SK-N-SH (cell line): ENCODE results near the gene CDKL4. TPM values are rescaled to one million over a fixed set of nuclear protein-coding genes. Genes with fewer than 3 reads are reported as not detected.

Experiments
- CTCF ChIA-PET: fragments of 300-600, 350-600 bp; formaldehyde crosslinking; extraction: SDS; loops from one replicate; lab custom pipeline; 2021; lab: Yijun Ruan, JAX
- POLR2A ChIA-PET: fragments of 350-600 bp; sonication (Branson Sonifier 250); formaldehyde crosslinking; extraction: SDS; loops from one replicate; lab custom pipeline; 2020; ENCODE audit warnings: antibody characterized with exemption, inconsistent platforms; lab: Yijun Ruan, JAX
- DNase-seq: peaks from one replicate; pipeline ENCODE4 v3.0.0; 2012
- H2AFZ ChIP-seq: fragments of 200-600 bp; sonication (generic); 2 replicates; pipeline ENCODE4 v1.8.1; 2016; ENCODE audit warnings: antibody characterized with exemption, mild to moderate bottlenecking, low read depth
- H3F3A ChIP-seq: fragments of 200-600 bp; sonication (generic); replicated peaks from 2 replicates; pipeline ENCODE3; 2016; ENCODE audit warnings: antibody characterized with exemption, mild to moderate bottlenecking; ENCODE audit not compliant: insufficient read depth
- H3K27ac ChIP-seq, 2 experiments: fragments of 200-500 bp in 1 of 2; fragments of 200-600 bp in 1 of 2; sonication (Bioruptor generic) in 1 of 2; sonication (generic), shearing (Covaris generic) in 1 of 2; 2 replicates each; pipeline versions ENCODE4 v1.5.1 to v1.6.1; 2014 to 2016; ENCODE audit warnings: low read depth in 2 of 2, inconsistent platforms in 1 of 2, low read length in 1 of 2, mild to moderate bottlenecking in 1 of 2, mixed read lengths in 1 of 2
- H3K27me3 ChIP-seq: fragments of 200-600 bp; sonication (generic), shearing (Covaris generic); 2 replicates; pipeline ENCODE4 v1.6.1; 2016; ENCODE audit warnings: mixed run types; ENCODE audit not compliant: insufficient read depth
- H3K36me3 ChIP-seq, 2 experiments: fragments of 200-500 bp in 1 of 2; fragments of 200-600 bp in 1 of 2; sonication (Bioruptor generic) in 1 of 2; sonication (generic) in 1 of 2; replicated peaks in 1 of 2; 2 replicates each; pipeline versions ENCODE3 to v1.5.1; 2014 to 2016; ENCODE audit warnings: low read length in 1 of 2, mild to moderate bottlenecking in 1 of 2; ENCODE audit not compliant: insufficient read depth in 2 of 2, control insufficient read depth in 1 of 2
- H3K4me1 ChIP-seq, 2 experiments: fragments of 200-500 bp in 1 of 2; fragments of 200-600 bp in 1 of 2; sonication (Bioruptor generic) in 1 of 2; sonication (generic), shearing (Covaris generic) in 1 of 2; 2 replicates each; pipeline versions ENCODE4 v1.5.1 to v1.6.1; 2014 to 2016; ENCODE audit warnings: low read depth in 1 of 2, low read length in 1 of 2, mixed run types in 1 of 2; ENCODE audit not compliant: insufficient read depth in 2 of 2, control insufficient read depth in 1 of 2
- H3K4me2 ChIP-seq: fragments of 200-600 bp; sonication (generic), shearing (Covaris generic); 2 replicates; pipeline ENCODE4 v1.6.1; 2017; ENCODE audit warnings: mixed run types
- H3K4me3 ChIP-seq, 2 experiments: fragments of 200-500 bp in 1 of 2; fragments of 200-600 bp in 1 of 2; sonication (Bioruptor generic) in 1 of 2; sonication (generic), shearing (Covaris generic) in 1 of 2; 2 replicates each; pipeline versions ENCODE4 v1.5.1 to v1.8.1; 2014 to 2016; ENCODE audit warnings: low read depth in 2 of 2, inconsistent platforms in 1 of 2, low read length in 1 of 2, mild to moderate bottlenecking in 1 of 2, mixed read lengths in 1 of 2, moderate library complexity in 1 of 2
- H3K79me2 ChIP-seq: fragments of 200-600 bp; sonication (generic); 2 replicates; pipeline ENCODE4 v1.8.1; 2017; ENCODE audit warnings: mild to moderate bottlenecking; ENCODE audit not compliant: insufficient read depth
- H3K9ac ChIP-seq: fragments of 200-600 bp; sonication (generic); 2 replicates; pipeline ENCODE4 v1.6.1; 2017; ENCODE audit warnings: mixed run types
- H3K9me2 ChIP-seq: fragments of 200-600 bp; sonication (generic); 2 replicates; pipeline ENCODE4 v1.6.1; 2017; ENCODE audit warnings: mixed run types
- H3K9me3 ChIP-seq: fragments of 200-600 bp; sonication (generic); 2 replicates; pipeline ENCODE4 v1.6.1; 2017; ENCODE audit warnings: mixed run types, mild to moderate bottlenecking, moderate library complexity
- H4K20me1 ChIP-seq: fragments of 200-600 bp; sonication (generic); 2 replicates; pipeline ENCODE4 v1.6.1; 2017; ENCODE audit warnings: mild to moderate bottlenecking, mixed run types; ENCODE audit not compliant: insufficient read depth
- CHD2 ChIP-seq: fragments of 150-350 bp; IDR thresholded peaks from 2 replicates; pipeline ENCODE4 v1.6.1; 2018; ENCODE audit warnings: low read length; ENCODE audit not compliant: partially characterized antibody
- EP300 ChIP-seq, 2 experiments: IDR thresholded peaks; 2 replicates each; pipeline versions ENCODE4 v1.4.0 to v1.6.1; 2012; ENCODE audit warnings: borderline replicate concordance in 1 of 2, low read depth in 1 of 2, low read length in 1 of 2
- GATA2 ChIP-seq: sonication (generic); formaldehyde crosslinking; IDR thresholded peaks from 2 replicates; pipeline ENCODE4 v1.5.0; 2020; ENCODE audit warnings: mild to moderate bottlenecking, missing genetic modification reagents
- MEF2A ChIP-seq: IDR thresholded peaks from 2 replicates; pipeline ENCODE4 v1.4.0; 2012; ENCODE audit warnings: low read depth, borderline replicate concordance
- NFIC ChIP-seq: IDR thresholded peaks from 2 replicates; pipeline ENCODE4 v1.4.0; 2012; ENCODE audit warnings: borderline replicate concordance
- RCOR1 ChIP-seq: fragments of 150-350 bp; IDR thresholded peaks from 2 replicates; pipeline ENCODE4 v1.6.1; 2017; ENCODE audit warnings: antibody characterized with exemption, low read length
- REST ChIP-seq: IDR thresholded peaks from 2 replicates; pipeline ENCODE4 v1.6.1; 2012; ENCODE audit warnings: mild to moderate bottlenecking, low read depth, low read length, moderate library complexity
- RFX5 ChIP-seq: IDR thresholded peaks from 2 replicates; pipeline ENCODE4 v1.6.1; 2012; ENCODE audit warnings: mild to moderate bottlenecking, improper control_type of control experiment, low read length
- SIN3A ChIP-seq: IDR thresholded peaks from 2 replicates; pipeline ENCODE4 v1.6.1; 2012; ENCODE audit warnings: low read depth, mild to moderate bottlenecking, low read length, moderate library complexity, borderline replicate concordance
- SMC3 ChIP-seq: IDR thresholded peaks from 2 replicates; pipeline ENCODE4 v1.6.1; 2012; ENCODE audit warnings: low read depth, low read length, improper control_type of control experiment
- whole genome bisulfite sequencing: methylation state at CpG from one replicate; pipeline ENCODE4 v1.1.6; 2017; ENCODE audit warnings: low lambda C conversion rate; 5-methylcytosine and 5-hydroxymethylcytosine counted together
- polyA plus RNA-seq, 3 experiments: library from polyadenylated mRNA; depleted of rRNA; stranded (reverse); fragments of >200 nt; gene quantifications; 2 replicates each; pipeline ENCODE4 v1.2.3, GENCODE V29; 2012
- TF ChIP-seq, protein P1 (sequence below): fragments of 200-600 bp; sonication (generic); IDR thresholded peaks from 2 replicates; pipeline ENCODE4 v1.6.1; 2017; ENCODE audit warnings: antibody characterized with exemption, mild to moderate bottlenecking, moderate library complexity
- TF ChIP-seq, protein P2 (sequence below): IDR thresholded peaks from 2 replicates; pipeline ENCODE4 v1.4.0; 2012; ENCODE audit warnings: low read depth, borderline replicate concordance
- TF ChIP-seq, protein P3 (sequence below): fragments of 150-350 bp; IDR thresholded peaks from 2 replicates; pipeline ENCODE4 v1.6.1; 2017; ENCODE audit warnings: antibody characterized with exemption, low read length, low read depth, borderline replicate concordance

CDKL4 gene
- polyA plus RNA-seq, 1 of the 3 experiments (the other 2 are of a cell fraction) = 0.81 TPM

GRCh38 chr2:39289609-39290008, 45.8 kb upstream of the CDKL4 start:
- Histone ChIP-seq H3K79me2 (no peaks in the 10 kb centered on the region), H3K36me3 (peaks cover 50 to 73% of the 10 kb centered on the region in 2 experiments), H3K27me3 (no peaks in the 10 kb centered on the region), H3K4me1 (no peaks in the 10 kb centered on the region), H2AFZ (no peak overlapping the region), H4K20me1 (no peaks in the 10 kb centered on the region), H3K4me3 (no peak overlapping the region), H3K4me2 (no peak overlapping the region), H3F3A (no peaks in the 10 kb centered on the region), H3K9me2 (no peaks in the 10 kb centered on the region), H3K9ac (no peak overlapping the region), H3K27ac (no peak overlapping the region), H3K9me3 (no peaks in the 10 kb centered on the region)
- TF ChIP-seq CHD2 (no peak), RFX5 (no peak), RCOR1 (no peak), MEF2A (no peak)
- TF ChIP-seq, protein P1, sequence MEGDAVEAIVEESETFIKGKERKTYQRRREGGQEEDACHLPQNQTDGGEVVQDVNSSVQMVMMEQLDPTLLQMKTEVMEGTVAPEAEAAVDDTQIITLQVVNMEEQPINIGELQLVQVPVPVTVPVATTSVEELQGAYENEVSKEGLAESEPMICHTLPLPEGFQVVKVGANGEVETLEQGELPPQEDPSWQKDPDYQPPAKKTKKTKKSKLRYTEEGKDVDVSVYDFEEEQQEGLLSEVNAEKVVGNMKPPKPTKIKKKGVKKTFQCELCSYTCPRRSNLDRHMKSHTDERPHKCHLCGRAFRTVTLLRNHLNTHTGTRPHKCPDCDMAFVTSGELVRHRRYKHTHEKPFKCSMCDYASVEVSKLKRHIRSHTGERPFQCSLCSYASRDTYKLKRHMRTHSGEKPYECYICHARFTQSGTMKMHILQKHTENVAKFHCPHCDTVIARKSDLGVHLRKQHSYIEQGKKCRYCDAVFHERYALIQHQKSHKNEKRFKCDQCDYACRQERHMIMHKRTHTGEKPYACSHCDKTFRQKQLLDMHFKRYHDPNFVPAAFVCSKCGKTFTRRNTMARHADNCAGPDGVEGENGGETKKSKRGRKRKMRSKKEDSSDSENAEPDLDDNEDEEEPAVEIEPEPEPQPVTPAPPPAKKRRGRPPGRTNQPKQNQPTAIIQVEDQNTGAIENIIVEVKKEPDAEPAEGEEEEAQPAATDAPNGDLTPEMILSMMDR = no peak
- ChIA-PET POLR2A (no interaction called here), CTCF (interaction anchor here (0.6 kb wide), 1 partner anchor 134 kb away, joined by 3 read pairs; no protein-coding TSS in a partner anchor)
- DNase-seq = no peak

DNA sequence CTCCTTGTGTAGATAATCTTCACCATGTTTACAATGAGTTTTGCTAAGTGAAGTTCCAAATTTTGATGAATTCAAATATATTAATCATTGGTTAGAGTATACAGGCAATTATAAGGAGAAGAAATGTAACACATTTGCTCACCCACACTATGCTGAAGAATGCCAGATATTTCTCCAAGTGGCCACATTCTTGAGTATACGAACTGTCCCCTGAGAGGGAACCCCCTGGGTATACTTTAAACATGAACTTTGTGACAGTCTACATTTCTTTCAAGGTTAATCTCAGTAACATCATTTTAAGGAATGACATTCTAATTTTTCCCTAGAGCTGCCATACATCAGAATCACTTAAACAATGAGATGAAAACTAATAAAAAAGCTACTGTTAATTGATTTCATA, 39.8 kb upstream of the CDKL4 start:
- Histone ChIP-seq H3K79me2 (no peaks in the 10 kb centered on the region), H4K20me1 (no peaks in the 10 kb centered on the region), H3K36me3 (peaks cover 53 to 74% of the 10 kb centered on the region in 2 experiments), H3K27ac (no peak overlapping the region), H3K4me1 (no peaks in the 10 kb centered on the region), H3K4me3 (no peak overlapping the region), H3K9me3 (no peaks in the 10 kb centered on the region), H3K4me2 (no peak overlapping the region), H3K27me3 (no peaks in the 10 kb centered on the region), H2AFZ (no peak overlapping the region), H3K9ac (no peak overlapping the region), H3K9me2 (no peaks in the 10 kb centered on the region), H3F3A (no peaks in the 10 kb centered on the region)
- TF ChIP-seq RFX5 (no peak), REST (no peak), SIN3A (no peak), EP300 (IDR thresholded peaks at IDR 0.05; ENCODE audit: borderline replicate concordance in 1 of 2, low read depth in 1 of 2, low read length in 1 of 2) (no peak), GATA2 (CRISPR knock-in tag) (no peak), SMC3 (no peak), NFIC (no peak), MEF2A (no peak)
- TF ChIP-seq, protein P2, sequence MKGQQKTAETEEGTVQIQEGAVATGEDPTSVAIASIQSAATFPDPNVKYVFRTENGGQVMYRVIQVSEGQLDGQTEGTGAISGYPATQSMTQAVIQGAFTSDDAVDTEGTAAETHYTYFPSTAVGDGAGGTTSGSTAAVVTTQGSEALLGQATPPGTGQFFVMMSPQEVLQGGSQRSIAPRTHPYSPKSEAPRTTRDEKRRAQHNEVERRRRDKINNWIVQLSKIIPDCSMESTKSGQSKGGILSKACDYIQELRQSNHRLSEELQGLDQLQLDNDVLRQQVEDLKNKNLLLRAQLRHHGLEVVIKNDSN = no peak
- TF ChIP-seq, protein P1 = no peak
- TF ChIP-seq, protein P3, sequence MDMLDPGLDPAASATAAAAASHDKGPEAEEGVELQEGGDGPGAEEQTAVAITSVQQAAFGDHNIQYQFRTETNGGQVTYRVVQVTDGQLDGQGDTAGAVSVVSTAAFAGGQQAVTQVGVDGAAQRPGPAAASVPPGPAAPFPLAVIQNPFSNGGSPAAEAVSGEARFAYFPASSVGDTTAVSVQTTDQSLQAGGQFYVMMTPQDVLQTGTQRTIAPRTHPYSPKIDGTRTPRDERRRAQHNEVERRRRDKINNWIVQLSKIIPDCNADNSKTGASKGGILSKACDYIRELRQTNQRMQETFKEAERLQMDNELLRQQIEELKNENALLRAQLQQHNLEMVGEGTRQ = no peak
- 90% methylated on average over 1 of the region's 1 CpG for WGBS
- ChIA-PET POLR2A (no interaction called here), CTCF (interaction anchor here (1.0 kb wide), 1 partner anchor 56 kb away, joined by 4 read pairs; no protein-coding TSS in a partner anchor)
- no peak for DNase-seq
